WI38 (cell line): Measurements from ENCODE around the gene TUBG2.

Experiments used
- H3K4me3 ChIP-seq: 2 replicates; pipeline ENCODE4 v1.5.1; 2011; ENCODE audit warnings: low read depth, mild to moderate bottlenecking, control low read depth, low read length
- CTCF ChIP-seq: IDR thresholded peaks from 2 replicates; pipeline ENCODE4 v1.5.1; 2012; ENCODE audit warnings: low read depth, mild to moderate bottlenecking, control low read depth, low read length

Gene TUBG2

GRCh38 chr17:42698736-42699414, 39.8 kb downstream of the TUBG2 start:
- TF ChIP-seq CTCF: no peak
- H3K4me3 ChIP-seq: no peak overlapping the region

- H3K4me3 ChIP-seq: no peak overlapping the region
- no peak for TF ChIP-seq CTCF
Observed at GRCh38 chr17:42699415-42699740, 40.3 kb downstream of the TUBG2 start.

GRCh38 chr17:42700586-42701289, 41.7 kb downstream of the TUBG2 start:
- no peak for TF ChIP-seq CTCF

GRCh38 chr17:42702446-42702845, 43.4 kb downstream of the TUBG2 start:
- no peak overlapping the region for H3K4me3 ChIP-seq
- TF ChIP-seq CTCF: no peak

More at GRCh38 chr17:42700586-42701289, 41.7 kb downstream of the TUBG2 start:
- no peak overlapping the region for H3K4me3 ChIP-seq

- TF ChIP-seq CTCF: no peak
Observed at GRCh38 chr17:42704490-42704836, 45.4 kb downstream of the TUBG2 start.

GRCh38 chr17:42704837-42705494, 45.9 kb downstream of the TUBG2 start:
- TF ChIP-seq CTCF: no peak
- no peak overlapping the region for H3K4me3 ChIP-seq

More at GRCh38 chr17:42704490-42704836, 45.4 kb downstream of the TUBG2 start:
- no peak overlapping the region for H3K4me3 ChIP-seq

GRCh38 chr17:42706732-42707131, 47.6 kb downstream of the TUBG2 start:
- no peak overlapping the region for H3K4me3 ChIP-seq
- no peak for TF ChIP-seq CTCF
